OCI-LY1 (cell line): ENCODE measurements around the gene CSMD2.

Experiments used
- CTCF ChIP-seq: fragments of 200-600 bp; sonication (generic), shearing (Covaris generic); IDR thresholded peaks from 2 replicates; pipeline ENCODE4 v1.5.1; 2017; ENCODE audit warnings: mild to moderate bottlenecking, antibody characterized with exemption, low read length, moderate library complexity, mixed read lengths
- EZH2 ChIP-seq: fragments of 200-600 bp; sonication (generic), shearing (Covaris generic); IDR thresholded peaks from 2 replicates; pipeline ENCODE4 v1.8.0; 2017; ENCODE audit warnings: borderline replicate concordance, mixed run types, mild to moderate bottlenecking, antibody characterized with exemption, low read length, moderate library complexity, mixed read lengths

- TF ChIP-seq EZH2 = no peak
- no peak for TF ChIP-seq CTCF
These were observed 424.8 kb downstream of the CSMD2 start for GRCh38 chr1:33740040-33740744.
